ENCODE results near the gene C11orf52.

The C11orf52 gene

GRCh38 chr11:111966678-111967077, 48.0 kb downstream of the C11orf52 start:
- no peak for DNase-seq (ENCODE audit: low read depth in 1 of 2, low spot score in 1 of 2)
- H3K27ac ChIP-seq (replicated peaks), result no peak overlapping the region
- TF ChIP-seq SPI1 (IDR thresholded peaks at IDR 0.05; ENCODE audit: borderline replicate concordance, low read depth) (peak; percentile 34; the same call in 1 of the 2 replicates), CTCF (IDR thresholded peaks at IDR 0.05; ENCODE audit: insufficient read depth, low read length) (no peak), GABPA (IDR thresholded peaks at IDR 0.05; ENCODE audit: low read depth) (no peak)
- no peaks in the 10 kb centered on the region for H3K27me3 ChIP-seq (ENCODE audit: insufficient read depth, poor library complexity, severe bottlenecking)
- H3K4me3 ChIP-seq (replicated peaks; ENCODE audit: insufficient read depth, low read length), result no peak overlapping the region

- Histone ChIP-seq H3K27me3 (ENCODE audit: insufficient read depth, poor library complexity, severe bottlenecking) (no peaks in the 10 kb centered on the region), H3K4me3 (replicated peaks; ENCODE audit: insufficient read depth, low read length) (no peak overlapping the region), H3K27ac (replicated peaks) (no peak overlapping the region)
- TF ChIP-seq CTCF (IDR thresholded peaks at IDR 0.05; ENCODE audit: insufficient read depth, low read length) (no peak), GABPA (IDR thresholded peaks at IDR 0.05; ENCODE audit: low read depth) (no peak), POLR2AphosphoS5 (IDR thresholded peaks at IDR 0.05; ENCODE audit: low read depth) (no peak), REST (IDR thresholded peaks at IDR 0.05; ENCODE audit: insufficient replicate concordance, low read depth) (no peak), SPI1 (IDR thresholded peaks at IDR 0.05; ENCODE audit: borderline replicate concordance, low read depth) (no peak)
- no peak for DNase-seq (ENCODE audit: low read depth in 1 of 2, low spot score in 1 of 2)
Measured at GRCh38 chr11:111967649-111968048, 48.9 kb downstream of the C11orf52 start.

GRCh38 chr11:111969344-111969743, 50.6 kb downstream of the C11orf52 start:
- H3K27ac ChIP-seq (replicated peaks), result no peak overlapping the region
- no peak for DNase-seq (ENCODE audit: low read depth in 1 of 2, low spot score in 1 of 2)
- no peak for TF ChIP-seq CTCF (IDR thresholded peaks at IDR 0.05; ENCODE audit: insufficient read depth, low read length)
- TF ChIP-seq SPI1 (IDR thresholded peaks at IDR 0.05; ENCODE audit: borderline replicate concordance, low read depth), result no peak

GRCh38 chr11:111974446-111974845, 55.7 kb downstream of the C11orf52 start:
- DNase-seq (ENCODE audit: low read depth in 1 of 2, low spot score in 1 of 2), result no peak
- H3K27ac ChIP-seq (replicated peaks), result no peak overlapping the region
- no peak overlapping the region for H3K4me3 ChIP-seq (replicated peaks; ENCODE audit: insufficient read depth, low read length)
- TF ChIP-seq REST (IDR thresholded peaks at IDR 0.05; ENCODE audit: insufficient replicate concordance, low read depth) (no peak), CTCF (IDR thresholded peaks at IDR 0.05; ENCODE audit: insufficient read depth, low read length) (no peak), GABPA (IDR thresholded peaks at IDR 0.05; ENCODE audit: low read depth) (no peak), POLR2AphosphoS5 (IDR thresholded peaks at IDR 0.05; ENCODE audit: low read depth) (no peak), SPI1 (IDR thresholded peaks at IDR 0.05; ENCODE audit: borderline replicate concordance, low read depth) (no peak)
- peaks cover 2% of the 10 kb centered on the region for H3K27me3 ChIP-seq (ENCODE audit: insufficient read depth, poor library complexity, severe bottlenecking)

More at GRCh38 chr11:111969344-111969743, 50.6 kb downstream of the C11orf52 start:
- no peak overlapping the region for H3K4me3 ChIP-seq (replicated peaks; ENCODE audit: insufficient read depth, low read length)
- no peaks in the 10 kb centered on the region for H3K27me3 ChIP-seq (ENCODE audit: insufficient read depth, poor library complexity, severe bottlenecking)

Data from HL-60 (cell line).